CD4-positive, alpha-beta T cell treated with Interferon alpha-2 for 1 hour (primary cell): Measurements from ENCODE around the gene CHIC2.
A peak's percentile ranks its signal among the peaks of the same experiment; 100 is the strongest.
"Not testable (repeated sequence)": the region's sequence is repeated elsewhere in the genome, so short reads cannot be mapped to it uniquely, and the experiment has no call there.

Source experiments
- DNase-seq, 2 donors: peaks; one replicate each; pipeline ENCODE4 v3.0.0-alpha.2; 2020 to 2022

CHIC2 gene

GRCh38 chr4:54064317-54065111, at the start of gene CHIC2:
TSS of gene CHIC2 (minus strand) at chr4:54064605. CDS start at chr4:54064300, 305 bp downstream.
- DNase-seq = peak; percentile 97 to 98

GRCh38 chr4:54113206-54113605, 48.8 kb upstream of the CHIC2 start:
- not testable (repeated sequence) for DNase-seq

GRCh38 chr4:54110019-54110416, 45.6 kb upstream of the CHIC2 start:
- DNase-seq = no peak

GRCh38 chr4:54109241-54110018, 45.0 kb upstream of the CHIC2 start:
- DNase-seq = no peak

- DNase-seq = no peak
These were observed 43.7 kb upstream of the CHIC2 start for GRCh38 chr4:54107951-54108748.

GRCh38 chr4:54104907-54105306, 40.5 kb upstream of the CHIC2 start:
- DNase-seq = no peak

GRCh38 chr4:54103190-54103574, 38.8 kb upstream of the CHIC2 start:
- no peak for DNase-seq

GRCh38 chr4:54102531-54103106, 38.2 kb upstream of the CHIC2 start:
- no peak for DNase-seq

- no peak for DNase-seq
These were observed 37.0 kb upstream of the CHIC2 start for GRCh38 chr4:54101190-54102041.

GRCh38 chr4:54100595-54101189, 36.3 kb upstream of the CHIC2 start:
- DNase-seq = peak in 1 of 2 donors; percentile 24

- DNase-seq = no peak
These were observed 35.6 kb upstream of the CHIC2 start, which contains the start of gene GSX2 for GRCh38 chr4:54099748-54100574. TSS of gene GSX2 (plus strand) at chr4:54100163. CDS start at chr4:54100345, 182 bp downstream.

GRCh38 chr4:54099287-54099747, 34.9 kb upstream of the CHIC2 start:
- no peak for DNase-seq

- no peak for DNase-seq
These were observed 34.0 kb upstream of the CHIC2 start for GRCh38 chr4:54098375-54098774.

- no peak for DNase-seq
These were observed 32.7 kb upstream of the CHIC2 start for GRCh38 chr4:54097152-54097551.

- no peak for DNase-seq
These were observed 32.0 kb upstream of the CHIC2 start for GRCh38 chr4:54096295-54096962.

GRCh38 chr4:54095110-54095825, 30.9 kb upstream of the CHIC2 start:
- DNase-seq = no peak

- no peak for DNase-seq
These were observed 30.0 kb upstream of the CHIC2 start for GRCh38 chr4:54094451-54094850.

- no peak for DNase-seq
These were observed 29.2 kb upstream of the CHIC2 start for GRCh38 chr4:54093324-54094240.
